Left lung (tissue), 10 donors: Measurements from ENCODE around the gene NEDD4. TPM values are rescaled to one million over a fixed set of nuclear protein-coding genes. Genes with fewer than 3 reads are reported as not detected.
"Not testable (repeated sequence)": the region's sequence is repeated elsewhere in the genome, so short reads cannot be mapped to it uniquely, and the experiment has no call there.

ENCODE experiments used
- ATAC-seq: fragments of 200-7000 bp; cut with Tn5 transposase; one replicate; pipeline ENCODE4 v1.9.1; 2020; ENCODE audit warnings: moderate library complexity
- DNase-seq, 4 donors: peaks; one replicate each; pipeline ENCODE4 v3.0.0-alpha.2; 2013 to 2020
- H3K27ac ChIP-seq, 2 donors: fragments of 200-600 bp; sonication (generic) in 1 of 2; one replicate each; pipeline versions ENCODE4 v1.5.0 to v1.8.0; 2020 to 2021
- H3K27me3 ChIP-seq, 2 donors: fragments of 200-600 bp; sonication (generic) in 1 of 2; one replicate each; pipeline versions ENCODE4 v1.5.0 to v1.8.0; 2020 to 2021
- H3K36me3 ChIP-seq, 2 donors: fragments of 200-600 bp; sonication (generic) in 1 of 2; one replicate each; pipeline versions ENCODE4 v1.5.0 to v1.8.0; 2020 to 2021
- H3K4me1 ChIP-seq, 2 donors: fragments of 200-600 bp; one replicate each; pipeline ENCODE4 v1.8.0; 2021
- H3K4me3 ChIP-seq, 2 donors: fragments of 200-600 bp; sonication (generic) in 1 of 2; one replicate each; pipeline versions ENCODE4 v1.5.0 to v1.8.0; 2020 to 2021; ENCODE audit warnings: mild to moderate bottlenecking in 1 of 2
- H3K9me3 ChIP-seq, 2 donors: fragments of 200-600 bp; sonication (generic) in 1 of 2; one replicate each; pipeline versions ENCODE4 v1.5.0 to v1.8.0; 2020 to 2021
- CTCF ChIP-seq, 2 donors: fragments of 200-600 bp; sonication (generic) in 1 of 2; IDR thresholded peaks; one replicate each; pipeline versions ENCODE4 v1.5.0 to v1.8.0; 2021; ENCODE audit warnings: antibody characterized with exemption in 2 of 2
- intact Hi-C, 2 donors: fragments of 100-400 bp; cut with DNase I; formaldehyde crosslinking; loops; one replicate each; pipeline versions ENCODE4 v1.11.2 to v1.14.2; 2022
- polyA plus RNA-seq, 6 donors: library from polyadenylated mRNA; unstranded; fragments of 120-200 nt; gene quantifications; one replicate each; pipeline ENCODE4 v1.2.1, GENCODE V29; 2013; ENCODE audit not compliant: insufficient read length in 6 of 6
- total RNA-seq, 2 donors: library from RNA; stranded (reverse); fragmentation: NEBNext Ultra II Directional; extraction: Animal tissue kit (Norgen Biotek cat#: 25700); gene quantifications; one replicate each; pipeline ENCODE4 v1.2.1, GENCODE V29; 2021
- donor health status: DM: no; HTN: yes; CAD: no.
- donor health status: DM: no; HTN: no; CAD: no.

Gene NEDD4
- total and polyA plus RNA-seq, 8 donors: 15.0 to 19.5 (median 17.0) TPM

- H3K4me1 ChIP-seq: no peaks in the 10 kb centered on the region
- no peak overlapping the region for H3K27ac ChIP-seq
- no peaks in the 10 kb centered on the region for H3K36me3 ChIP-seq
- no peaks in the 10 kb centered on the region for H3K9me3 ChIP-seq
- no peak overlapping the region for H3K4me3 ChIP-seq
- no peak for TF ChIP-seq CTCF (IDR thresholded peaks at IDR 0.05)
- no peak for DNase-seq
- no peaks in the 10 kb centered on the region for H3K27me3 ChIP-seq
- intact Hi-C loops: no loop called here
- ATAC-seq: no peak
Measured at GRCh38 chr15:56032373-56032772, 39.0 kb upstream of the NEDD4 start.

- DNase-seq: no peak
- TF ChIP-seq CTCF (IDR thresholded peaks at IDR 0.05): no peak
- intact Hi-C loops: no loop called here
- Histone ChIP-seq H3K9me3 (no peaks in the 10 kb centered on the region), H3K36me3 (no peaks in the 10 kb centered on the region), H3K4me3 (no peak overlapping the region), H3K27me3 (no peaks in the 10 kb centered on the region), H3K27ac (no peak overlapping the region), H3K4me1 (no peaks in the 10 kb centered on the region)
- no peak for ATAC-seq
Measured at GRCh38 chr15:56031836-56032235, 38.4 kb upstream of the NEDD4 start.

GRCh38 chr15:56031402-56031801 lies 38.0 kb upstream of the NEDD4 start:
- H3K27ac ChIP-seq: no peak overlapping the region
- H3K27me3 ChIP-seq: no peaks in the 10 kb centered on the region
- no peaks in the 10 kb centered on the region for H3K4me1 ChIP-seq
- no peak overlapping the region for H3K4me3 ChIP-seq
- H3K9me3 ChIP-seq: no peaks in the 10 kb centered on the region
- no peak for ATAC-seq
- no peaks in the 10 kb centered on the region for H3K36me3 ChIP-seq
- intact Hi-C loops: no loop called here
- TF ChIP-seq CTCF (IDR thresholded peaks at IDR 0.05): no peak
- no peak for DNase-seq

GRCh38 chr15:56028430-56028829 lies 35.0 kb upstream of the NEDD4 start:
- H3K9me3 ChIP-seq: no peaks in the 10 kb centered on the region
- H3K27ac ChIP-seq: no peak overlapping the region
- DNase-seq (no peak), ATAC-seq (no peak)
- H3K4me3 ChIP-seq: no peak overlapping the region
- intact Hi-C loops: no loop called here
- H3K4me1 ChIP-seq: no peaks in the 10 kb centered on the region
- no peaks in the 10 kb centered on the region for H3K36me3 ChIP-seq
- no peaks in the 10 kb centered on the region for H3K27me3 ChIP-seq
- no peak for TF ChIP-seq CTCF (IDR thresholded peaks at IDR 0.05)

GRCh38 chr15:56023160-56023559 lies 29.7 kb upstream of the NEDD4 start:
- not testable (repeated sequence) for H3K27ac ChIP-seq

GRCh38 chr15:56019819-56020486 lies 26.5 kb upstream of the NEDD4 start:
- intact Hi-C loops: no loop called here
- no peak for DNase-seq

More at GRCh38 chr15:56023160-56023559, 29.7 kb upstream of the NEDD4 start:
- H3K27me3 ChIP-seq, H3K4me1 ChIP-seq, intact Hi-C loops, ATAC-seq, H3K36me3 ChIP-seq, H3K9me3 ChIP-seq, DNase-seq, H3K4me3 ChIP-seq: not testable (repeated sequence)

More at GRCh38 chr15:56019819-56020486, 26.5 kb upstream of the NEDD4 start:
- ATAC-seq: no peak
- H3K4me1 ChIP-seq: no peaks in the 10 kb centered on the region
- no peaks in the 10 kb centered on the region for H3K9me3 ChIP-seq
- H3K27ac ChIP-seq: no peak overlapping the region
- no peaks in the 10 kb centered on the region for H3K27me3 ChIP-seq
- no peak for TF ChIP-seq CTCF (IDR thresholded peaks at IDR 0.05)
- no peaks in the 10 kb centered on the region for H3K36me3 ChIP-seq
- no peak overlapping the region for H3K4me3 ChIP-seq
